ENCODE results near the gene NECAP2.

GRCh38 chr1:16464917-16465625, 24.5 kb downstream of the NECAP2 start:
- TF ChIP-seq TSHZ2 (CRISPR knock-in tag; IDR thresholded peaks at IDR 0.05) (no peak), CSDC2 (CRISPR knock-in tag; IDR thresholded peaks at IDR 0.05) (no peak), PATZ1 (CRISPR knock-in tag; IDR thresholded peaks at IDR 0.05; ENCODE audit: borderline replicate concordance) (no peak), ISL1 (CRISPR knock-in tag; IDR thresholded peaks at IDR 0.05) (no peak), ZNF565 (CRISPR knock-in tag; conservative IDR thresholded peaks at IDR 0.05; ENCODE audit: low read depth) (no peak), RARB (CRISPR knock-in tag; IDR thresholded peaks at IDR 0.05) (no peak), ZFP30 (CRISPR knock-in tag; IDR thresholded peaks at IDR 0.05) (no peak)

Measured in SK-N-SH treated with all-trans-retinoic acid at 6 μM for 48 hours (cell line).